ENCODE data around the gene CSTB. TPM values are rescaled to one million over a fixed set of nuclear protein-coding genes. Genes with fewer than 3 reads are reported as not detected.

CSTB gene
- total RNA-seq, 1 experiment from 2014 or later = 40.7 TPM

GRCh38 chr21:43753439-43753799, 22.7 kb downstream of the CSTB start:
- Histone ChIP-seq H3K27ac (ENCODE audit: insufficient read length, low read depth, low read length) (no peak overlapping the region), H3T11ph (ENCODE audit: low read length) (no peak overlapping the region), H3K23me2 (ENCODE audit: insufficient read length, low read depth, low read length, poor library complexity, severe bottlenecking) (no peaks in the 10 kb centered on the region), H4K8ac (replicated peaks; ENCODE audit: insufficient read length, low read depth, low read length) (no peak overlapping the region), H3K18ac (ENCODE audit: insufficient read length, low read depth, low read length) (no peak overlapping the region), H3K9me3 (ENCODE audit: control insufficient read depth, low read depth, low read length) (no peaks in the 10 kb centered on the region), H3K23ac (ENCODE audit: insufficient read length, low read depth, low read length) (no peak overlapping the region), H2AFZ (ENCODE audit: low read length) (no peak overlapping the region), H4K91ac (ENCODE audit: insufficient read length, low read depth, low read length) (no peak overlapping the region), H2BK5ac (ENCODE audit: insufficient read length, low read length) (no peak overlapping the region), H3K9ac (ENCODE audit: extremely low read depth, insufficient read length, low read length) (no peak overlapping the region), H2BK120ac (ENCODE audit: low read depth, low read length, poor library complexity, severe bottlenecking) (no peak overlapping the region), H4K20me1 (ENCODE audit: control insufficient read depth, insufficient read depth, insufficient read length) (no peaks in the 10 kb centered on the region), H3K79me1 (ENCODE audit: insufficient read depth, low read depth, low read length, poor library complexity, severe bottlenecking) (no peaks in the 10 kb centered on the region), H2AK5ac (ENCODE audit: insufficient read length, low read length) (no peak overlapping the region), H2BK20ac (ENCODE audit: low read depth, low read length, poor library complexity, severe bottlenecking) (no peak overlapping the region), H3K79me2 (ENCODE audit: insufficient read depth, low read length) (no peaks in the 10 kb centered on the region), H3K4me1 (ENCODE audit: insufficient read depth, low read length) (no peaks in the 10 kb centered on the region), H2BK15ac (ENCODE audit: low read depth, low read length) (no peak overlapping the region), H3K27me3 (ENCODE audit: insufficient read depth, low read length) (no peaks in the 10 kb centered on the region), H2BK12ac (ENCODE audit: insufficient read length, low read depth, low read length) (no peak overlapping the region), H3K56ac (ENCODE audit: insufficient read length, low read depth, low read length) (no peak overlapping the region), H4K5ac (ENCODE audit: insufficient read length, low read depth, low read length) (no peak overlapping the region), H3K14ac (ENCODE audit: insufficient read depth, low read length) (no peak overlapping the region), H3K4me2 (ENCODE audit: insufficient read depth, insufficient read length, low read length) (no peak overlapping the region), H3K4ac (ENCODE audit: low read depth, low read length) (no peak overlapping the region)
- Mint-ChIP-seq H3K27me3 (ENCODE audit: low read depth) (no peaks in the 10 kb centered on the region), H3K4me3 (no peak overlapping the region), H3K4me1 (no peaks in the 10 kb centered on the region), H3K36me3 (ENCODE audit: insufficient read depth in 1 of 3, low read depth in 3 of 3) (peaks cover 30 to 69% (median 40%) of the 10 kb centered on the region in 3 experiments), H3K27ac (no peak overlapping the region), H3K9me3 (no peaks in the 10 kb centered on the region)
- no peak for DNase-seq
- no CpG with 5 or more reads among the region's 16 CpGs for WGBS (ENCODE audit: extremely low coverage, insufficient read length, low lambda C conversion rate)
- TF ChIP-seq, protein P1, sequence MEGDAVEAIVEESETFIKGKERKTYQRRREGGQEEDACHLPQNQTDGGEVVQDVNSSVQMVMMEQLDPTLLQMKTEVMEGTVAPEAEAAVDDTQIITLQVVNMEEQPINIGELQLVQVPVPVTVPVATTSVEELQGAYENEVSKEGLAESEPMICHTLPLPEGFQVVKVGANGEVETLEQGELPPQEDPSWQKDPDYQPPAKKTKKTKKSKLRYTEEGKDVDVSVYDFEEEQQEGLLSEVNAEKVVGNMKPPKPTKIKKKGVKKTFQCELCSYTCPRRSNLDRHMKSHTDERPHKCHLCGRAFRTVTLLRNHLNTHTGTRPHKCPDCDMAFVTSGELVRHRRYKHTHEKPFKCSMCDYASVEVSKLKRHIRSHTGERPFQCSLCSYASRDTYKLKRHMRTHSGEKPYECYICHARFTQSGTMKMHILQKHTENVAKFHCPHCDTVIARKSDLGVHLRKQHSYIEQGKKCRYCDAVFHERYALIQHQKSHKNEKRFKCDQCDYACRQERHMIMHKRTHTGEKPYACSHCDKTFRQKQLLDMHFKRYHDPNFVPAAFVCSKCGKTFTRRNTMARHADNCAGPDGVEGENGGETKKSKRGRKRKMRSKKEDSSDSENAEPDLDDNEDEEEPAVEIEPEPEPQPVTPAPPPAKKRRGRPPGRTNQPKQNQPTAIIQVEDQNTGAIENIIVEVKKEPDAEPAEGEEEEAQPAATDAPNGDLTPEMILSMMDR (conservative IDR thresholded peaks at IDR 0.05) = no peak
